Measurements from ENCODE around the gene CNGB1.

DNA sequence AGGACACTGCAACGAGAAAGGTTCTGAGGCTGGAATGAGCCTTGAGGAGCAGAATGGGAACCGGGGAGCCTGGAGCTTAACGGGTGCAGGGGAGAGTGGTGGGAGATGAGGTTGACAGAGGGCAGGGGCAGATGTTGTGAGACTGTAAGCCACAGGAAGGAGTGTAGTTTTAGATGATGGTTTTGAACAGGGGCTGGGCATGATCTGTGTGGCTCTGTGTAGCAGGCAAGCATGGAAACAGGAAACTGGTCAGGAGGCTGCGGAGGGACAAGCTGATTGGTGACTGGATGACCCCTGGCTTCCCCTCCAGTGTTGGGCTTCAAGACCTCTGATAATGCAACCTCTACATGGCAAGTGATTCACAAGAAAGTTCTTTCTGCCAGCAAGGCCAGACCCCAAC is 1.4 kb upstream of the CNGB1 start:
- TF ChIP-seq, protein P1, sequence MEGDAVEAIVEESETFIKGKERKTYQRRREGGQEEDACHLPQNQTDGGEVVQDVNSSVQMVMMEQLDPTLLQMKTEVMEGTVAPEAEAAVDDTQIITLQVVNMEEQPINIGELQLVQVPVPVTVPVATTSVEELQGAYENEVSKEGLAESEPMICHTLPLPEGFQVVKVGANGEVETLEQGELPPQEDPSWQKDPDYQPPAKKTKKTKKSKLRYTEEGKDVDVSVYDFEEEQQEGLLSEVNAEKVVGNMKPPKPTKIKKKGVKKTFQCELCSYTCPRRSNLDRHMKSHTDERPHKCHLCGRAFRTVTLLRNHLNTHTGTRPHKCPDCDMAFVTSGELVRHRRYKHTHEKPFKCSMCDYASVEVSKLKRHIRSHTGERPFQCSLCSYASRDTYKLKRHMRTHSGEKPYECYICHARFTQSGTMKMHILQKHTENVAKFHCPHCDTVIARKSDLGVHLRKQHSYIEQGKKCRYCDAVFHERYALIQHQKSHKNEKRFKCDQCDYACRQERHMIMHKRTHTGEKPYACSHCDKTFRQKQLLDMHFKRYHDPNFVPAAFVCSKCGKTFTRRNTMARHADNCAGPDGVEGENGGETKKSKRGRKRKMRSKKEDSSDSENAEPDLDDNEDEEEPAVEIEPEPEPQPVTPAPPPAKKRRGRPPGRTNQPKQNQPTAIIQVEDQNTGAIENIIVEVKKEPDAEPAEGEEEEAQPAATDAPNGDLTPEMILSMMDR (optimal IDR thresholded peaks at IDR 0.05 in 1 of 3, IDR thresholded peaks at IDR 0.05 in 1 of 3, conservative IDR thresholded peaks at IDR 0.05 in 1 of 3; ENCODE audit: extremely low read depth in 1 of 3, insufficient read depth in 2 of 3, low read length in 3 of 3), result no peak
- no peak for TF ChIP-seq EZH2 (IDR thresholded peaks at IDR 0.05; ENCODE audit: low read length)

Measured in keratinocyte (primary cell).